Karpas-422 (cell line): Measurements from ENCODE around the gene BRK1. TPM values are rescaled to one million over a fixed set of nuclear protein-coding genes. Genes with fewer than 3 reads are reported as not detected.
"Not testable (repeated sequence)": the region's sequence is repeated elsewhere in the genome, so short reads cannot be mapped to it uniquely, and the experiment has no call there.

Experiments used
- DNase-seq: peaks from one replicate; pipeline ENCODE4 v3.0.0-alpha.2; 2015
- H2AFZ ChIP-seq: fragments of 200-600 bp; sonication (generic); 2 replicates; pipeline ENCODE4 v1.6.1; 2014; ENCODE audit warnings: antibody characterized with exemption, low read length, mixed read lengths
- H3K27ac ChIP-seq: fragments of 200-600 bp; sonication (generic); 2 replicates; pipeline ENCODE4 v1.5.1; 2014; ENCODE audit warnings: mild to moderate bottlenecking, low read length, moderate library complexity
- H3K27me3 ChIP-seq: fragments of 200-600 bp; sonication (generic); 2 replicates; pipeline ENCODE4 v1.6.1; 2014; ENCODE audit warnings: low read length, mixed read lengths
- H3K36me3 ChIP-seq: fragments of 200-600 bp; sonication (generic); 2 replicates; pipeline ENCODE4 v1.6.1; 2014; ENCODE audit warnings: low read length, mixed read lengths; ENCODE audit not compliant: insufficient read depth
- H3K4me1 ChIP-seq: fragments of 200-600 bp; sonication (generic); 2 replicates; pipeline ENCODE4 v1.6.1; 2014; ENCODE audit warnings: mild to moderate bottlenecking, low read length, mixed read lengths
- H3K4me2 ChIP-seq: fragments of 200-600 bp; sonication (generic); 2 replicates; pipeline ENCODE4 v1.6.1; 2014; ENCODE audit warnings: low read length, low read depth, mild to moderate bottlenecking; ENCODE audit not compliant: poor library complexity, severe bottlenecking
- H3K4me3 ChIP-seq: fragments of 200-600 bp; sonication (generic); 2 replicates; pipeline ENCODE4 v1.5.1; 2014; ENCODE audit warnings: mild to moderate bottlenecking, antibody characterized with exemption, low read length, mixed read lengths
- H3K79me2 ChIP-seq: fragments of 200-600 bp; sonication (generic); 2 replicates; pipeline ENCODE4 v1.6.1; 2014; ENCODE audit warnings: mild to moderate bottlenecking, low read length, mixed read lengths
- H3K9ac ChIP-seq: fragments of 200-600 bp; sonication (generic); 2 replicates; pipeline ENCODE4 v1.6.0; 2014; ENCODE audit warnings: low read length
- H3K9me2 ChIP-seq: fragments of 200-600 bp; sonication (generic), shearing (Covaris generic); replicated peaks from 2 replicates; pipeline ENCODE4 v1.6.0; 2014; ENCODE audit warnings: mild to moderate bottlenecking, low read length, moderate library complexity; ENCODE audit not compliant: insufficient read depth
- H3K9me3 ChIP-seq: fragments of 300-700, 200-600 bp; sonication (generic); 2 replicates; pipeline ENCODE4 v1.6.1; 2014; ENCODE audit warnings: low read length, mixed read lengths
- H4K20me1 ChIP-seq: fragments of 200-600 bp; sonication (generic); 2 replicates; pipeline ENCODE4 v1.6.1; 2014; ENCODE audit warnings: mild to moderate bottlenecking, antibody characterized with exemption, low read length, low read depth; ENCODE audit not compliant: insufficient read depth
- total RNA-seq: library from RNA; depleted of rRNA; stranded (reverse); fragments of >200 nt; shearing (Covaris generic); gene quantifications from 2 replicates; pipeline ENCODE4 v1.2.3, GENCODE V29; 2014; ENCODE audit warnings: low replicate concordance

Gene BRK1
- total RNA-seq, 1 experiment from 2014 or later: 121 TPM

DNA sequence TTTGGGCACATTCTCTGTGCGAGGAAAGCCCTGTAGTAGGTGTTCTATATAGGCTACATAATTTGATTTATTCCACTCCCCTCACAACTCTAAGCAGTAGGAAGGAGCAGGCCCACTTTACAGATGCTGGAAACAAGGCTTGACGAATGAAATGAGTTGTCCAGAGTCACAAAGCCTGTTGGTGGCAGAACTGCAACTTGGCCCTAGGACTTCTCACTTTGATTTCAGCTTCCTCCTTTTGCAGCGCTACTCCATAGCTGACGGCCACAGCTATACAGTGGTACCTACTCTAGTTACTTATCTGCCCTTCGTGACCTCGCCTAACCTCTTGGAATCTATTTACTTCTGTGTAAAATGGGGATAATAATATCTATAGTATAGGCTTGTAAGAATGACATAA, 46.7 kb downstream of the BRK1 start:
- no peaks in the 10 kb centered on the region for H3K9me3 ChIP-seq
- no peaks in the 10 kb centered on the region for H3K9me2 ChIP-seq
- no peaks in the 10 kb centered on the region for H3K79me2 ChIP-seq
- H3K9ac ChIP-seq: no peak overlapping the region
- no peaks in the 10 kb centered on the region for H3K4me1 ChIP-seq
- H3K27ac ChIP-seq: no peak overlapping the region
- H2AFZ ChIP-seq: no peak overlapping the region
- no peaks in the 10 kb centered on the region for H4K20me1 ChIP-seq
- peak; percentile 52 for DNase-seq
- H3K4me3 ChIP-seq: no peak overlapping the region
- no peak overlapping the region for H3K4me2 ChIP-seq
- H3K36me3 ChIP-seq: no peaks in the 10 kb centered on the region
- H3K27me3 ChIP-seq: no peaks in the 10 kb centered on the region

DNA sequence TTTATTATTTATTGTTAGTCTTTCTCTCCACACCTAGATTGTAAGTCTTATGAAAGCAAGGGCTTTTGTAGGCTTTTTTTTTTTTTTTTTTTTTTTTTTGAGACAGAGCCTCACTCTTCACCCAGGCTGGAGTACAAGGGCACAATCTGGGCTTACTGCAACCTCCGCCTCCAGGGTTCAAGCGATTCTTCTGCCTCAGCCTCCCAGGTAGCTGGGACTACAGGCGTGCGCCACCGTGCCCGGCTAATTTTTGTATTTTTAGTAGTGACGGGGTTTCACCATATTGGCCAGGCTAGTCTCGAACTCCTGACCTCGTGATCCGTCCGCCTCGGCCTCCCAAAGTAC, 48.7 kb downstream of the BRK1 start:
- not testable (repeated sequence) for H3K4me1 ChIP-seq, H3K36me3 ChIP-seq, H2AFZ ChIP-seq, H3K4me3 ChIP-seq, H3K9me3 ChIP-seq, H3K27ac ChIP-seq, H3K27me3 ChIP-seq, H3K4me2 ChIP-seq, H3K9ac ChIP-seq, H4K20me1 ChIP-seq, DNase-seq, H3K9me2 ChIP-seq, H3K79me2 ChIP-seq

- no peaks in the 10 kb centered on the region for H3K79me2 ChIP-seq
- peaks cover 2% of the 10 kb centered on the region; the same call in 1 of the 2 replicates for H3K9me3 ChIP-seq
- no peak within 1 kb of the TSS for H3K4me3 ChIP-seq
- H2AFZ ChIP-seq: no peak within 1 kb of the TSS
- H3K4me2 ChIP-seq: no peak within 1 kb of the TSS
- DNase-seq: no peak
- no peaks in the 10 kb centered on the region for H3K9me2 ChIP-seq
- H3K4me1 ChIP-seq: no peaks in the 10 kb centered on the region
- no peak within 1 kb of the TSS for H3K9ac ChIP-seq
- no peaks in the 10 kb centered on the region for H4K20me1 ChIP-seq
- H3K27ac ChIP-seq: no peak within 1 kb of the TSS
- no peaks in the 10 kb centered on the region for H3K36me3 ChIP-seq
- H3K27me3 ChIP-seq: 0 out of 2 replicates have a peak, but pooled peaks cover 3% of the 10 kb centered on the region
Observed at GRCh38 chr3:10164546-10165393, 49.3 kb downstream of the BRK1 start, which contains the start of gene IRAK2. IRAK2 (plus strand) TSS chr3:10164919; CDS start chr3:10164955, 36 bp downstream.

GRCh38 chr3:10166213-10166604, 50.7 kb downstream of the BRK1 start:
- Histone ChIP-seq H3K27me3 (0 out of 2 replicates have a peak, but pooled peaks cover 3% of the 10 kb centered on the region), H3K4me2 (no peak overlapping the region), H3K36me3 (no peaks in the 10 kb centered on the region), H3K27ac (no peak overlapping the region), H3K9me2 (no peaks in the 10 kb centered on the region), H4K20me1 (no peaks in the 10 kb centered on the region), H3K9me3 (peaks cover 2% of the 10 kb centered on the region; the same call in 1 of the 2 replicates), H3K4me3 (no peak overlapping the region), H3K9ac (no peak overlapping the region), H3K4me1 (no peaks in the 10 kb centered on the region), H3K79me2 (no peaks in the 10 kb centered on the region), H2AFZ (no peak overlapping the region)
- no peak for DNase-seq

- H4K20me1 ChIP-seq: no peaks in the 10 kb centered on the region
- no peaks in the 10 kb centered on the region for H3K9me2 ChIP-seq
- H3K9me3 ChIP-seq: peaks cover 2% of the 10 kb centered on the region; the same call in 1 of the 2 replicates
- H3K4me2 ChIP-seq: no peak overlapping the region
- no peaks in the 10 kb centered on the region for H3K79me2 ChIP-seq
- no peak overlapping the region for H2AFZ ChIP-seq
- H3K36me3 ChIP-seq: no peaks in the 10 kb centered on the region
- 0 out of 2 replicates have a peak, but pooled peaks cover 3% of the 10 kb centered on the region for H3K27me3 ChIP-seq
- DNase-seq: no peak
- H3K9ac ChIP-seq: no peak overlapping the region
- no peaks in the 10 kb centered on the region for H3K4me1 ChIP-seq
- H3K27ac ChIP-seq: no peak overlapping the region
- no peak overlapping the region for H3K4me3 ChIP-seq
Observed at GRCh38 chr3:10169000-10169496, 53.6 kb downstream of the BRK1 start.

- no peaks in the 10 kb centered on the region for H3K9me2 ChIP-seq
- no peak overlapping the region for H3K27ac ChIP-seq
- H3K36me3 ChIP-seq: no peaks in the 10 kb centered on the region
- H3K9me3 ChIP-seq: peaks cover 2% of the 10 kb centered on the region; the same call in 1 of the 2 replicates
- 0 out of 2 replicates have a peak, but pooled peaks cover 3% of the 10 kb centered on the region for H3K27me3 ChIP-seq
- no peaks in the 10 kb centered on the region for H4K20me1 ChIP-seq
- H3K4me1 ChIP-seq: no peaks in the 10 kb centered on the region
- H3K9ac ChIP-seq: no peak overlapping the region
- no peaks in the 10 kb centered on the region for H3K79me2 ChIP-seq
- no peak for DNase-seq
- no peak overlapping the region for H3K4me3 ChIP-seq
- no peak overlapping the region for H3K4me2 ChIP-seq
- no peak overlapping the region for H2AFZ ChIP-seq
Observed at GRCh38 chr3:10170915-10171478, 55.5 kb downstream of the BRK1 start.

DNA sequence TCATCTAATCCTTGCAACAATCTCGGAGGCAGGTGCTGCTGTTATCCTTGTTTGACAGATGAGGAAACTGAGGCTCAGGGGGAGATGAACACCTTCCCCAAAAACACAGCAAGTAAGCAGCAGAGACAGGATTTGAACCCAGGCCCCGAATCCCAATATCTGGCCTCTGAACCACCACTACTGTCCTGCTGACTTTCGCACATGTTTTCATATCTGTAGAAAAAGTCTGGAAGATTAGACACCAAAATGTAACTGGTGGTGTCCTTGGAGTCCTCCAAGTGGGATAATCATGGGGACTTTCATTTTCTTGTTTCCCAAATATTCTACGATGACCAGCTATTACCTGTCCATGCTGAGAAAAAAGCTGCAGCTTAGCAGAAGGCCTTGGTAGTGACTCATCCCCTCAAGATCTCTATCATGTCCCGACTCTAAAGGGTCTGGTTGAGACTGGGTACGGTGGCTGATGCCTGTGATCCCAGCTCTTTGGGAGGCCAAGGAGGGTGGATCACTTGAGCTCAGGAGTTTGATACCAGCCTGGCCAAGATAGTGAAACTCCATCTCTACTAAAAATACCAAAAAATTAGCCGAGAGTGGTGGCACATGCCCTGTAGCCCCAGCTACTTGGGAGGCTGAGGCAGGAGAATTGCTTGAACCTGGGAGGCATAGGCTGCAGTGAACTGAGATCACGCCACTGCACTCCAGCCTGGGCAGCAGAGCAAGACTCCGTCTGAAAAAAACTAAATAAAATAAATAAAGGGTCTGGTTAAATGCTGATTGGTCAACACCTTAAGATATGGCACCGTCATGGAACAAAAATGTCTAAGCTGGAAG, 57.8 kb downstream of the BRK1 start:
- no peak overlapping the region for H3K9ac ChIP-seq
- H2AFZ ChIP-seq: no peak overlapping the region
- no peaks in the 10 kb centered on the region for H3K4me1 ChIP-seq
- H3K4me3 ChIP-seq: no peak overlapping the region
- H3K4me2 ChIP-seq: no peak overlapping the region
- H3K9me3 ChIP-seq: peaks cover 2% of the 10 kb centered on the region; the same call in 1 of the 2 replicates
- H3K27ac ChIP-seq: no peak overlapping the region
- no peaks in the 10 kb centered on the region for H3K9me2 ChIP-seq
- DNase-seq: no peak
- no peaks in the 10 kb centered on the region for H3K36me3 ChIP-seq
- no peaks in the 10 kb centered on the region for H4K20me1 ChIP-seq
- H3K27me3 ChIP-seq: 0 out of 2 replicates have a peak, but pooled peaks cover 3% of the 10 kb centered on the region
- H3K79me2 ChIP-seq: no peaks in the 10 kb centered on the region
